Dendritic cell treated with granulocyte-macrophage colony-stimulating factor and Interleukin-4, amounts not matched to agents 40 ng/mL and 50 ng/mL, for 4 days (primary cell): ENCODE data around the gene SLC49A3.

Experiments used
- H3K27ac Mint-ChIP-seq: one replicate; pipeline ENCODE4 v1.8.0; 2022; ENCODE audit warnings: mild to moderate bottlenecking, mixed read lengths
- H3K27me3 Mint-ChIP-seq: one replicate; pipeline ENCODE4 v1.8.0; 2022; ENCODE audit warnings: mild to moderate bottlenecking, mixed read lengths
- H3K36me3 Mint-ChIP-seq: one replicate; pipeline ENCODE4 v1.8.0; 2022; ENCODE audit warnings: low read depth, mixed read lengths
- H3K4me1 Mint-ChIP-seq: one replicate; pipeline ENCODE4 v1.8.0; 2022; ENCODE audit warnings: low read depth, mixed read lengths
- H3K4me3 Mint-ChIP-seq: one replicate; pipeline ENCODE4 v1.8.0; 2022; ENCODE audit warnings: mild to moderate bottlenecking, moderate library complexity, mixed read lengths
- H3K9me3 Mint-ChIP-seq: one replicate; pipeline ENCODE4 v1.8.0; 2022; ENCODE audit warnings: mixed read lengths
- intact Hi-C: fragments of 100-400 bp; cut with micrococcal nuclease; formaldehyde crosslinking; loops from one replicate; pipeline ENCODE4 v1.15.0; 2022

The SLC49A3 gene

DNA sequence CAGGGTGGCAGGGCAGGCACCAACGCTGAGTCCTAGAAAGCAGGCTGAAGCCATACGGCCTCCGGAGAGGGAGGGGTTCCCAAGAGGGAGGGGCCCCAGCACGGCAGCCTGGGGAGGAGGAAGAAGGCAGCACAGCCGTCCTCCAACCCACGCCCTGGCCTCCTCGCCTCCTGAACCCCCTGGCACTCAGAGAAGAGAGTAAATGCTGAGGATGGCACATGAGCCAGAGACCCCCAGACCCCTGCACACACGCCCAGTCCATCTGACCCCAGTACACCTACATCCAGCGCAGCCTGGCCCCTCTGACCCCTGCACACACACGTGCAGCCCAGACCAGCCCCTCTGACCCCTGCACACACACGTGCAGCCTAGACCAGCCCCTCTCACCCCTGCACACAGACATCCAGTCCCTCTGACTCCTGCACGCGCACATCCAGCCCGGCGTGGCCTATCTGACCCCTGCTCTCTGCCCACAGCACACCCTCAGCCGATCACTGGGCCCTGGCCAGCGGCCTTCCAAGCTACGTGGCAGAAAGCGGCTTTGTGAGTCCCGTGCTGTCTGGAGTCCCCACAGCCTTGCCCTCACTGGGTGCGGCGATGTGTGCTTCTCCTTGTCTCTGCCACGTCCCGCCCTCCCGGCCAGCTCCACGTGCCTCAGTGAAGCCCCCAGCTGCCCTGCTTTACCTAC, 33.3 kb downstream of the SLC49A3 start:
- no peaks in the 10 kb centered on the region for H3K4me1 Mint-ChIP-seq
- intact Hi-C loops: no loop called here
- H3K27ac Mint-ChIP-seq: no peak overlapping the region

DNA sequence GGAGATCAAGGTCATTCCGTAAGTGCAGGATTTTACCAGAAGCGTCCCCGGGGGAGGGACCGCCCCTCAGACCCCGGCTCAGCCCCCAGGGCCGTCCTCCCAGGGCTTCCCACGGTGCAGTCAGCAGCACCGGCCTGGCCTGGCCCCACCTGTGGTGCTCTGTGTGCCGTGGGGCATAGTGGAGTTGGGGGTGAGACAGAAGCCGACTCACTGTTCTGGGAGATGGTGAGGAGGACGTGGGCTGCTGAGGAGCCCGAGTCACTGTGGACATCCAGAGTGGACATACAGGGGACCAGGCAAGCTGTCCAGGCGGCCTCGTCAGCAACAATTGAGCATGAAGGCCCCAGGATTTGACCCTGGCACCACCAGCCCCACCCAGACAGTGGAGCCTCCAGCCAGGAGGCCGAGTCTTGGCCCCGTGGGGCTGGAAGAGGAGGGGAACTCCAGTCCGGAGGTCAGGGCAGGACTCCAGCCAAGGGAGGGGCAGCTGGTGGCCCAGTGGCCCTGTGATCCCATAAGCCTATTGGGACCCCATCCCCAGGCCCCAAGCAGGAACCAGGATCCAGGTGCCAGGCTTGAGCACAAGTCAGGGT, 34.0 kb downstream of the SLC49A3 start:
- Mint-ChIP-seq H3K27ac (no peak overlapping the region), H3K9me3 (no peaks in the 10 kb centered on the region), H3K36me3 (no peaks in the 10 kb centered on the region), H3K27me3 (peaks cover 23% of the 10 kb centered on the region), H3K4me1 (no peaks in the 10 kb centered on the region), H3K4me3 (no peak overlapping the region)
- intact Hi-C loops: no loop called here

More for the DNA sequence above, 33.3 kb downstream of the SLC49A3 start:
- no peak overlapping the region for H3K4me3 Mint-ChIP-seq
- no peaks in the 10 kb centered on the region for H3K9me3 Mint-ChIP-seq
- peaks cover 18% of the 10 kb centered on the region for H3K27me3 Mint-ChIP-seq
- H3K36me3 Mint-ChIP-seq: no peaks in the 10 kb centered on the region

GRCh38 chr4:654503-654845, 34.5 kb downstream of the SLC49A3 start:
- no peaks in the 10 kb centered on the region for H3K9me3 Mint-ChIP-seq
- peaks cover 23% of the 10 kb centered on the region for H3K27me3 Mint-ChIP-seq
- no peaks in the 10 kb centered on the region for H3K36me3 Mint-ChIP-seq
- intact Hi-C loops: no loop called here
- no peak overlapping the region for H3K27ac Mint-ChIP-seq
- H3K4me3 Mint-ChIP-seq: no peak overlapping the region
- no peaks in the 10 kb centered on the region for H3K4me1 Mint-ChIP-seq

- Mint-ChIP-seq H3K9me3 (no peaks in the 10 kb centered on the region), H3K36me3 (no peaks in the 10 kb centered on the region), H3K4me3 (no peak overlapping the region), H3K27ac (no peak overlapping the region), H3K4me1 (no peaks in the 10 kb centered on the region), H3K27me3 (peaks cover 23% of the 10 kb centered on the region)
- intact Hi-C loops: no loop called here
Measured at GRCh38 chr4:653831-654502, 35.0 kb downstream of the SLC49A3 start.

DNA sequence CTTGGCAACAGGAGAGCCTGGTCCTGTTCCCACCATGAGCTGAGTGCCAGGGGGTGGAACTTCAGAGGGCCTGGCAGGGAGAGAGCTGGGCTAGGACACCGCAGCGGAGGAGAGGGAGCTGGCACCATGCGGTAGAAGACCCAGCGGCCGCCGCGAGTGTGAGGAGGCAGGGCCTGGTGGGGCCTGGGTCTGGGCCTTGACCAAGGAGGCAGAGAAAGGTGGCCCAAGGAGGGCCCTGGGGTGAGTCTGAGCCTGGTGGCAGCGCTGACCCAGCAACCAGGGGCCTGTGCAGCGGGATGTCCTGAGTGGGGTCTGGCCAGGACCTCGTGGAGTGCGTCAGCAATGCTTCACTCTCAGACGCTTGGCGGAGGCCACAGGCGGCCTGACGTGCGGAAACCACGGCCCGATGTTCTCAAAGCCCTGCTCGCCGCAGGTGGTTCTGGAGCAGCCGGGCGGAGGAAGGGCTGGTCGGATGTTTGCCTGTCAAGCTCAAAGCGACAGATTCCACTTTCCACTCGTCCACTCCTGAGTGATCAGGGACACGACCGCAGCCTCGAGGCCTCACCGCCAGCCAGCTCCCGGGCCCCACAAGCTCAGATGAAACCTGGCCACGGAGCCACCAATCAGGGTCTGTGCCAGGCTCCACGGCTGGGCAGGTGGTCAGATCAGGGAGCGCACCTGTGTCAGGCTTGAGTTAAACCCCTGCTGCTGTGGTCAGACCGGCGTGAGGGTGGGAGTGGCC, 35.7 kb downstream of the SLC49A3 start:
- no peaks in the 10 kb centered on the region for H3K4me1 Mint-ChIP-seq
- peaks cover 27% of the 10 kb centered on the region for H3K27me3 Mint-ChIP-seq
- no peaks in the 10 kb centered on the region for H3K36me3 Mint-ChIP-seq
- intact Hi-C loops: no loop called here
- H3K27ac Mint-ChIP-seq: no peak overlapping the region
- no peaks in the 10 kb centered on the region for H3K9me3 Mint-ChIP-seq
- H3K4me3 Mint-ChIP-seq: no peak overlapping the region

DNA sequence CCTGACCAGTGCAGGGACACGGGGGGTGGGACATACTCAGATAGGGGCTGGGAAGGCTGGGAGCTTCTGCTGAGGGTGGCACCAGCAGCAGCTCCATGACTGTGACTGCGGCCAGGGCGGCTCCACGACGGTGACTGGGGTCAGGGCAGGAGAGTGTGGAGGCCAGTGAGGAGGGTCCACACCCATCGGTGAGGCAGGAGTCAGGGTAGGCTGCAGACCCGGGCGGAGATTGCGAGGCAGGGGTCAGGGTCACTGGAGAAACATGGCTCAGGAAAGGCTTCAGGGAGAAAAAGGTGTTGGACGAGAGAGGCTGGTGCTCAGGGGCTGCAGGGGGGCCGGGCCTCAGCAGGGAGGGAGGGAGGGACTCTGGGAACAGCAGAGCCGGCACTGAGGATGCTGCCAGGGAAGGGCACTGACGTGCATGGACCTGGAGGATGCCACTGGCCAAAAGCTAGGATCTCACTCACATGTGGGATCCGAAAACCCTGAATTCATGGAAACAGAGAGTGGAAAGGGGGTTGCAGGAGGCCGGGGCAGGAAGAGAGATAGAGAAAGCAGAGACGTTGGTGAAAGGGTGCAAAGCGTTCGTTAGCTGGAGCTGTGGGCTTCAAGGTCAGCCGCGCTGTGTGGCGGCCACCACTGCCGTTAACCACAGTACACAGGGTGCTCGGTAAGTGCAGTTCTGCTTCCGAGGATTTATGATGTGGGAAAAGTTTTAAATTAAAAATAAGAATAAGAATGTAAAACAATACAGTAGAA, 36.9 kb downstream of the SLC49A3 start:
- no peaks in the 10 kb centered on the region for H3K9me3 Mint-ChIP-seq
- intact Hi-C loops: no loop called here
- no peaks in the 10 kb centered on the region for H3K4me1 Mint-ChIP-seq
- no peaks in the 10 kb centered on the region for H3K36me3 Mint-ChIP-seq
- no peak overlapping the region for H3K4me3 Mint-ChIP-seq
- H3K27ac Mint-ChIP-seq: no peak overlapping the region
- H3K27me3 Mint-ChIP-seq: peaks cover 37% of the 10 kb centered on the region

DNA sequence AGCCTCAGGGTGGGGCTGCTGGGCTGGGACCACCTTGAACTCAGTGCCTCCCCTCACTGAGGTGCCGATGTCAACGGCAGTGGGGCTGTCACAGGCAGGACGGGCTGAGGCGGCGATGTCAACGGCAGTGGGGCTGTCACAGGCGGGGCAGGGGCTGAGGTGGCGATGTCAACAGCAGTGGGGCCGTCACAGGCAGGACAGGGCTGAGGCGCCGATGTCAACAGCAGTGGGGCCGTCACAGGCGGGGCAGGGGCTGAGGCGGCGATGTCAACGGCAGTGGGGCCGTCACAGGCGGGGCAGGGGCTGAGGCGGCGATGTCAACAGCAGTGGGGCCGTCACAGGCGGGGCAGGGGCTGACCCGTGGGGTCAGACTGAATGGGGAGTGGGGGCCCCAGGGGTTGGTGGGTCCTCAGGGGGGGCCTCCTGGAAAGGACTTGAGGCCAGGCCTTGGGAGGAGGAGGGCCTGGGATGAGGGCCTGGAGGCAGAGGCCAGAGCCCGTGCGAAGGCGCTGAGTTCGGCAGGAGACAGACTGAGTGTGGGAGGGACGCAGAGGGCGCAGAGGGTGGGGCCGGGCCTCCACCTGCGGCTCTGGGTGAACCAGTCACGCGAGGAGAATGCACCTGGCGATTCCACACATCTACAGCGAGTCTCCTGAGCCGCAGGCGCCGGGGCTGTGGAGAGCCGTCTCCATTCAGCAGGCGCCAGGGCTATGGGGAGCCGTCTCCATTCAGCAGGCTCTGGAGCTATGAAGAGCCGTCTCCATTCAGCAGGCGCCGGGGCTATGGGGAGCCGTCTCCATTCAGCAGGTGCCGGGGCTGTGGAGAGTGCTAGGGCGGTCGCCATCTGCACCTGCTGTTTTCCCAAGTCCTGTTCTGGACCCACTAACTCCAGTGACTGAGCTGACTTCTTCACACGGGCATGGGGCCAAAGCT, 37.7 kb downstream of the SLC49A3 start:
- peaks cover under 1% of the 10 kb centered on the region for H3K9me3 Mint-ChIP-seq
- intact Hi-C loops: no loop called here
- peaks cover 43% of the 10 kb centered on the region for H3K27me3 Mint-ChIP-seq
- H3K36me3 Mint-ChIP-seq: no peaks in the 10 kb centered on the region
- no peak overlapping the region for H3K4me3 Mint-ChIP-seq
- H3K27ac Mint-ChIP-seq: no peak overlapping the region
- no peaks in the 10 kb centered on the region for H3K4me1 Mint-ChIP-seq

DNA sequence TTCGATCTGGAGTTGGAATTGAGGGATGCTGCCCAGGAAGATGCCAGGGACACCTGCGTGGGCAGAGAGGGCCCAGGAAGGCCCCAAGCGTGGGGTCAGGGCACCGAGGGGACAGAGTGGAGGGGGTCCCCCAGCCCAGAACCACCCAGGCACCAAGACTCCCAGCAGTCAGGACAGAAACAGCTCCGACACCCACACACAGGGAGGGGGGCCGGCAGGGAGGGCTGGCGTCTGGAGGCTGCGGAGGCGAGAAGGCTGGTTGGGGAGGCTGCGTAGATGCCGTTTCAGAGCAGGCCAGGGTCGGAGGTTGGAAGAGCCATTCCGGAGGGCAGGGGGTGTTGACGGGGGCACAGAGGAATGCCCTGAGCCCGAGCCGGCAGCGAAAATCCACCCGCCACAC, 38.5 kb downstream of the SLC49A3 start:
- no peaks in the 10 kb centered on the region for H3K36me3 Mint-ChIP-seq
- H3K27me3 Mint-ChIP-seq: peaks cover 46% of the 10 kb centered on the region

DNA sequence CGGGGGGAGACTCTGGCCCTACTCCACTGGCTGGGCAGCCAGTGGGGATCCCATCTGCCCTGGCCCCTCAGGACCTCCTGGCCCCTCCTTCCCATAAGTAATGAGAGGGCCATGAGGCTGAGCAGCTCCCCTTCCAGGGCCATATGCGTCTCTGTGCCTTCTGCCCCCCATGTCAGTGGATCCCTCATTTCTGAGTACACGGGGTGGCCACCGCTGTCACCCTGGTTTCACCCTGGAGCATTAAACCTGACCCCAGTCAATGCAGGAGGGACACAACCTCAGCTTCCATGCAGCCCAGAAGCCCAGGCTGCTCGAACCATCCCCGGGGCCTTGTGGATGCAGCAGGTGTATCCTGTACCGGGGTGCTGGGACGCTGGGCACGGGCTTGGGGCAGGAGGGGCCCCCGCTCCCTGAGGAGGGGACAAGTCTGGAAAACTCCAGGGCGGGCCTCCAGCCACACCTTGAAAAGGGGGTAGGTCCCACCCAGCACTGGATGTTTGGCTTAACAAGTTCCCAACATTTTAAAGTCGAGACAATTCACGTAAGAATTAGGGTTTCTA, 39.1 kb downstream of the SLC49A3 start:
- intact Hi-C loops: no loop called here
- H3K9me3 Mint-ChIP-seq: peaks cover 12% of the 10 kb centered on the region
- no peak overlapping the region for H3K4me3 Mint-ChIP-seq
- peaks cover 48% of the 10 kb centered on the region for H3K27me3 Mint-ChIP-seq
- no peak overlapping the region for H3K27ac Mint-ChIP-seq
- H3K4me1 Mint-ChIP-seq: no peaks in the 10 kb centered on the region
- no peaks in the 10 kb centered on the region for H3K36me3 Mint-ChIP-seq

More for the DNA sequence above, 38.5 kb downstream of the SLC49A3 start:
- Mint-ChIP-seq H3K4me1 (no peaks in the 10 kb centered on the region), H3K4me3 (no peak overlapping the region), H3K9me3 (peaks cover 8% of the 10 kb centered on the region), H3K27ac (no peak overlapping the region)
- intact Hi-C loops: no loop called here

DNA sequence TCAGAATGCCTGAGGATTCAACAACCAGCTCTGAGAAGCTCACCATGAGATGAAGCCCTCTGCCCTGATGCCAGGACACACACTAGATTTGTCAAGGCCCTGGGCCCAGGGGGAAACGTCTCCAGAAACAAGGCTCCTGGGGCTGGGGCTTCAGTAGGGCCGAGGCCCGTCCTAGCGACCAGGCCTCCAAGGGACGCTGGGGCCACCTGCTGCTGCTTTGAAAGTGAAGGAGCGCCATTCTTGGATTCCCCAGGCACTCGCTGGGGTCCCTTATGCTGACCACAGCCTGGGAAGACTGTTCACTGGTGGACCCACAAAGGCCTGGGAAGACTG, 39.7 kb downstream of the SLC49A3 start:
- peaks cover 12% of the 10 kb centered on the region for H3K9me3 Mint-ChIP-seq
- no peak overlapping the region for H3K4me3 Mint-ChIP-seq
- peaks cover 53% of the 10 kb centered on the region for H3K27me3 Mint-ChIP-seq
- no peaks in the 10 kb centered on the region for H3K36me3 Mint-ChIP-seq
- intact Hi-C loops: no loop called here
- H3K27ac Mint-ChIP-seq: no peak overlapping the region
- H3K4me1 Mint-ChIP-seq: no peaks in the 10 kb centered on the region

DNA sequence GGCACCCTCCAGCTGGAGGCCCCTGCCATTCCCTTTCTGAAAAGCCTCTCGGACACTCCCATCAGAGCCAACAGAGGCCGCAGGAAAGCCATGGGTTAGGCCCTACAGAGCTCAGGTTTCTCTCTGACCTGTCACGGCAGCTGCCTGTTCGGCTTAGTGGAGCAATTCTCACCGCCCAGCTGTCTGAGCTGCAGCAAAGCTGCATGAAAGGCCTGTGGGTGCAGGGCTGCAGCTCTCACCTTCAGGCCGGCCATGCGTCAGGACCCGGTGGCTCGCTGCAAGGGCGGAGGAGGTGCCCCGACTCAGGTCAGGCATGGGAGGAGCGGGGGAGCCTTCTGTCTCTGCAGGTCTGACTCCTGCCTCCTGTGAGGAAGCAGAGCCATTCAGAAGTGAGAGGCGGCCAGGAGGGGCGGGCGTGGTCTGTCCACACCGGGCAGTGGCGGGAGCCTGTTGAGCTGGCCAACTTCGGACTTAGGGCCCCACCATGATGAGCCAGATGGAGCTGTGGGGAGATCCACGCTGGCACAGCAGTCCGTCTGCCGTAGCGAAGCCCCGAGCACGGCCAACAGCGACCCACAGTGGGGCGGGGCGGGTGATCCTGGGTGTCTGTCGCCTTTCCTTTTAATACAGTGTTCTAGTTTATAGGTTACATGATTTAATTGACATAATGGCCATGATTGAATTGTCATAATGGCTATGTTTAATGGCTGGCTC, 40.2 kb downstream of the SLC49A3 start:
- no peak overlapping the region for H3K4me3 Mint-ChIP-seq
- peaks cover 55% of the 10 kb centered on the region for H3K27me3 Mint-ChIP-seq
- no peak overlapping the region for H3K27ac Mint-ChIP-seq
- H3K4me1 Mint-ChIP-seq: no peaks in the 10 kb centered on the region
- H3K9me3 Mint-ChIP-seq: peaks cover 12% of the 10 kb centered on the region
- intact Hi-C loops: no loop called here
- H3K36me3 Mint-ChIP-seq: no peaks in the 10 kb centered on the region

- intact Hi-C loops: no loop called here
- Mint-ChIP-seq H3K27ac (no peak overlapping the region), H3K4me1 (no peaks in the 10 kb centered on the region), H3K27me3 (peaks cover 54% of the 10 kb centered on the region), H3K36me3 (no peaks in the 10 kb centered on the region), H3K9me3 (peaks cover 12% of the 10 kb centered on the region), H3K4me3 (no peak overlapping the region)
Measured at GRCh38 chr4:647481-647880, 41.5 kb downstream of the SLC49A3 start.
